Measurements from ENCODE around the gene IL16.
A peak's percentile ranks its signal among the peaks of the same experiment; 100 is the strongest.
"Not testable (repeated sequence)": the region's sequence is repeated elsewhere in the genome, so short reads cannot be mapped to it uniquely, and the experiment has no call there.

Gene IL16

DNA sequence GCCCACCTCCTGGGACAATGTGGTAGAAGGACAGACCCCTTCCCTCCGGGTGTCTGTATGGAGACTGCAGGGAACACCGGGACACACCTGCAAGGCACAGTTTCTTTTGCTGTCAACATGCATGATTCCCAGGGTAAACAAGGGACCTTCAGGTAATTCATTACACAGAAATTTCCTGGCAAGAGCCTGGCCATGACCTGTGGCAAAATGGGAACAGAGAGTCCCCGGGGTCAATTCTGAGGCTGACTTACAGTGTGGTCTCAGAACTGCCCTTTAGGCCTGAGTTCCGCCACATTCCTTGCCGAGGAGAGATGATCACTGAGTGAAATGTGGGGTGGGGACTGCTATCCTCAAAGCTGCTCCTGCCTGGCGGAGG lies 121.0 kb downstream of the IL16 start:
- DNase-seq = no peak

DNA sequence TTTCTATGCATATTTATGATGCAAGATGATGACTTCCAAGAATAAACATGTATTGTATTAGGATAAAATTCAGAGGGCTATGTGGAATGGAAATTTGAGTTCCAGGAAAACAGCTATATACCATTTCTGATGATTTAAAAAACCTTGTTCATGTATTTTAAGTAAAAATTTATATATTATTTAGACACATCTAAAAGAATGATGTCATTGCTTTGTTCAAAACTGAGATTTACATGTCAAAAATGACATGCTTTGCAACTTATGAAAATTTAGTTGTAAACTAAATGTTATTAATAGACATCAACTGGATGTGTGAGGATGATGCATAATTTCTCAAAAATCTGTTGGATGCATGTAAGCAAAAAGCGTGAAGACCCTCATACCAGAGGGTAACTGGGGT lies 125.0 kb downstream of the IL16 start:
- DNase-seq = no peak

DNA sequence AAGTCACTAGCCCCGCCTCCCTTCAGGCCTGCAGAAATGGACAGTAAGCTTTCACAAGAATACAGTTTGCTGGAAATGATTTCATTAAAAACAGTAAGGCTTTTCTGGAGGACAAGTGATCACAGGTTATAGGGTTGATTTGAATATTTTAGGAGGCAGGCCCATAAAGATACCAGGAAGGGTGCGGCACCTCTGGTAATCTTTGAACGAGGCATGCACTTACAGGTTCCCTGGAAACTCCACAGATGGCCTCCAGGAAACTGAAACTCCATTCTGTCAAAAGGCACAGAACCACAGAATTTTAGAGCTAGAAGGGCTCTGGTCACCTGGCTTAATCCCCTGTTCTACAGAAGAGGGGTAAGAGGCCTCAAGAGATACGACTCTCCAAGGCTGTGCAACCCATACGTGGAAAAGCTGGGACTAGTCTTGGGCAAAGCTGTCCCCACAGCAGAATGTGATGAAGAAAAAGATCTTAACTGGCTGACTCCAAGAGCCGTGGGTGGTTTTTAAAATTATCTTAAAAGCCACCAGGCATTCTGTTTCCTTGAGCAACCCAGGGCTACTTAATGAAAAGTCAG lies 126.1 kb downstream of the IL16 start:
- no peak for DNase-seq

DNA sequence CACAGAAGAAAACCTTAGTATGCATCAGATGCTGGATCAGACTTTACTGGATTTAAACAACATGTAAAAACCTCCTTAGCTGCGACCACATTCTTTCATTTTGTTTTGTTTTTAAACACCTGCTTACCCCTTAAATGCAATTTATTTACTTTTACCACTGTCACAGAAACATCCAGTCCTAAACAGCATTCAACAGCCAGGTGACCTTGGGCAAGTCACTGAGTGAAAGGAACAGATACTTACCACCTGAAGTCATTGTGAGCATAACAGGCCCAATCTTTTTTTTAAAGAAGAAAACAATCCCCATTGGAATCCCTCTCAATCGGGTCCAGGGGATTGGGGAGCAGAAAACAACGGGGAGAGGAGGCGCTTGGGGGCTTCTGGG lies 126.9 kb downstream of the IL16 start:
- DNase-seq = no peak

DNA sequence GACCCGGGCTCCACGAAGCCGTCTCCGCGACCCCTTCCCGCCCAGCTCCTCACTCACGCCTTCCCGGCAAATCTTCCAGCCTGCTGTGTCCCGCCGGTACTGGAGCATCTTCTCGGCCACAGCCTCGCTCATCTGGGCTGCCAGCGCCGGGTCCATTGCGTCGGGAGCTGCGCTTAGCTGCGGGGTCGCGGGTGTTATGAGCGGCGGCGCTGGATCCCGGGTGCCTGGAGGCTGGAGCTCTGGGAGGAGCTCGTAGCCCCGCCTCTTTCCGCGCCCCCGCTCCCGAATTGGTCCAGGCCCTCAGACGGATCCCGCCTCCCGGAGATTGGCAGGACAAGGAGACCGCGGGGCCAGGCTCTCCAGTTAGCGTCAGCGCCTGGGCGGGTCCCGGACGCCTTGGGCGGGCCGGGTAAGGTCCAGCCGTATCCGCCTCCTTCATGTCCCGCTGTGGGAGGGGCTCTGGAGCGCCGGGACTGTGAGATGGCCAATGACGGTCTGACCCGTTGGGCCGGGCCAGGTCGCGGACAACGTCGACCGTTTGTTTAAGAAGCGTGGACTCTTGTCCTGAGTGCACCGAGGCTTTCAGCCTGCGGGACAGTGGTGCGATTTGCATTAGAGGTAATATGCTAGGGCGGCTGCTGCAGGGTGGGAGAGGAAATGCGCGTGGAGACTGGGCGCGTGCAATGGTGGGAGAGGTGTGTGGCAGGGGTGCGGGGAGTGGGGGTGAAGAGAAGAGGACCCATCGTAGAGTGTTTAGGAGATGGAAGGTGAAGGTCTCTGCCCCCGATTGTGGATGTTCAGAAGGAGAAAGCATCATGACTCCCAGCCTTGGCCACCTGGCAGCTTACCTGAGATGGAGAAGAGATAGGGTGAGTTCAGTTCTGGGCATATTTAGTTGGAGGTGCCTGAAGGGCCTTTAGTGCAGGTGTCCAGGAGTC lies 127.5 kb downstream of the IL16 start, which contains the start of gene STARD5:
Gene STARD5, minus strand, starts transcription at position 198 of the 938 bp plus-strand sequence. Its CDS starts 42 bp downstream, at position 156.
- DNase-seq = peak; percentile 98

DNA sequence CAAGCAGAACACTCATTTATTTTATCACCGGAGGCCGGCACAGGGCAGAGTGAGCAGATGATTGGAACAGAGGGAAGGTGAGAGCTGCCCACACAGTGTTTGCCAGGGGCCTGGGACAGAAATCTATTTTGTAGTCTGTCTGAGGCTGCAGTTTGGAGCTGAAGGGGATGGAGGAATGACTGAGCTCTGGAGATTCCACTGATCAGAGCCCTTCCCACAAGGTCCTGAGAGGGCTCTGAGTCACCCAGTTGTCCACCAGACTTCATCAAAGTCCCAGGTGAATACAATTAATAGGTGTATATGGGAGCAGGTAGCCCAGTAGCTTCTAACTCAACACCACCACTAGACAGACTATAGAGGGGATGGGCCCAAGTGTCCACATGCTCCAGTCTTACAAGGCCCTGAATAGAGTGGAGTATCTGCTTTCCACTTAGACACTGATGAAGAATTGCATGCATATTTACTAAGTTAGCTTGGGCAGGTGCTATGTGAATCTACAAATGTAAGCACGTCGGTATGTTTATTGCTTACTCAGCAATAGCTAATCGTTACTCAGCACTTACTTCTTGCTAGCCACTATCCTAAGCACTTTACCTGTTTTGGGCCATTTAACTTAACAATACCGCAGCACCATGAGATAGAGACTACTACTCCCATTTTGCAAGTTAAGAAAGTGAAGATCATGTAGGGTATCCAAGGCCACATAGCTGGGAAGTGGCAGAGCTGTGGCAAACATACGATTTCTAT lies 130.0 kb downstream of the IL16 start:
- no peak for DNase-seq

DNA sequence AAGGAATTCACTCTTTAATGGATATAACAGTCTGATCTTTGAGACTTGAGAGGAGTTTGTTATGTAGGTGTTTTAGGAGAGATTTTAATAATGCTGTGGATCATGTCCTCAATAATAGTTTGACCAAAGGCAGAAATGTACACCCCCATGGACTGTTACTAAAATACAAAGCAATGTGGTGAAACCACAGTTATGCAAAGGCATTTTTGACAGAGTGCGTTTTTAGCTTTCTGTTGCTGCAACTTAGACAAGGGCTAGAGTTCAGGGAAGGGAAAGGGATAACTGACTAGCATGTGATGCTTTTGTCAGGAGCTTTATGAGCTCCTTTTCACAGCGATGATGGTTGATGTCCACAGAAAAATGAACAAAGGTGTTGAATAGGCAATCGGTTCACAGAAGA lies 130.8 kb downstream of the IL16 start:
- no peak for DNase-seq

DNA sequence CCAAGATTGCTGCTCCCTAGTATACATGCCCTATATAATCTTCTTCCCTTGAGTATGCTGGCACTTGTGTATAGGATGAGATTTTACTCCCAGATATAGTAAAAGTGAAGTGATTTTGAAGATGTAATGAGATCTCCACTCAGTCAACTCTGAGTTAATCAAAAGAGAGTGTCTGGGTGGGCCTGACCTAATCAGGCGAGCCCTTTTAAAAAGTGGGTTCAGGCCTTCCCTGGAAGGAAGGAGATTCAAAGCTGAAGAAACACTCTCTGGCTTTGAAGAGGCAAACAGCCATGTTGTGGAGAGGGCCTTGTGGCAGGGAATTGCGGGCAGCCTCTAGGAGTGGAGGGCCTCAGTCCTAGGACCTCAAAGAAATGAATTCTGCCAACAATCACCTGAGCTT lies 132.8 kb downstream of the IL16 start:
- DNase-seq = no peak

DNA sequence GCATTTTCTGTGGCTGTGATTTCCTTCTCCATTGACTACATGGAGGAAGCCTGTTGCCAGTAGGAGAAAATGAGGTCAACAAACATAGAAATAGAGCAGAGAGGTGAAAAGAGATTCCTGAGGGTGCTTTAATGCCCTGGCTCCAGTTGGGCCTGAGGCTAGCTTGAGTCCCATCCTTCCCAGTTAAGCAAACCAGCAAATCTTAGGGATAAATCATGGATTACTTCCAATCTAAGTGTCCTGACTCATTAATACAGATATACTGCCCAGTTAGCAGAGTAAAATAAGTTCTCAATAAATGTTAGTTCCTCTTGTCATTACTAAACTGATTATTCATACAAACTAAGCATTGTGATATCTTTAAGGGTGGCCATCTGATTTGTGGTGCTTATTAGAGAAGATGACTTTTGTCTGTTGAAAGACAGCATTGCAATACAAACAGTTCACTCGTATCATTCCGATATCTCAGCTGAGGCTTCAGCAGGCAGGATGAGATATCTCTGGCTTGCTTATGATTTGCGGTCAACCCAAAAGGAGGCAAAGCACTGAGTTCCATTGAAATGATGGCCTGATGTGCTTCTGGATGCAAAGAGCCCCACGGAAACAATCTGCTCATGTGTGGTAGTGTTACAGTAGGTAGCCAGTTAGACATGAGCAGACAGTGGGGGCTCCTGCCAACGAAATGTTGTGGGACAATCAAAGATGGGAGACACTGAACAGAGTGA lies 133.8 kb downstream of the IL16 start:
- no peak for DNase-seq

DNA sequence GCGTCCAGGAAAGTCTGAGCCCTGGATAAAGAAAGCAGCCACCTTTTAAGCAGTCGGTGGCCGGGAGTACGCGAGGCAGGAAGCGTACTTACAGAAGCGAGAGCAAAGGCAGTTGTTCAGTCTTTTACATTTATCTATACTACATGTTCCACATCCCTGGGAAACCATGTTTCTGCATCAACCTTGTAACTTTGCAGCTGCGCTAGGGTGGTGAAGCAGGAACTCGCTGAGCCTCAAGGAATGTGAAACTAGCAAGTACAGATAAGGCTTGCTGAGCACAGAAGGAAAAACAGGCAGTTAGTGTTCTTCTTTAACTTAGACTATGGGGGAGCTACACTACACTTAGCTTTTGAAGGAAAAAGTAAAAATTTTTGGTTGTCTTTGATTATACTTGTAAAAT lies 134.5 kb downstream of the IL16 start:
- DNase-seq = not testable (repeated sequence)

DNA sequence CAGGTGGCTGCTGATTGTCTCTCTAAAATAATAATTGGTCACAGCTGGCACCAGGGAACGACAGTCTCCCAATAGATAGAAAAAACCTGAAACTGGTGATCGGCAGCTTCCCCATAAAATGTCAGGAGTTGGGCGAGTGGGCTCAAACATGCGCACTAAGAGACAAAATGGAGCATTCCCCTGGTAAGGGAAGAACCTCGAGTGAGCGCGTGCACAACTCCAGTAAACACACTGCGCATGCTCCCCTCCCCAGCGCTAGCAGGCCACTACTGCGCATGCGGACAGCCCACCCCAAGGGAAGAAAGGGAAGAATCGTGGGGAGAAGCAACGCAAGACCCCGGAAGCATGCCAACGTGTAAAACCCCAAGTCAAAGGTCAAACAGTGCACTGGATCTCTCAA lies 134.9 kb downstream of the IL16 start:
- no peak for DNase-seq

DNA sequence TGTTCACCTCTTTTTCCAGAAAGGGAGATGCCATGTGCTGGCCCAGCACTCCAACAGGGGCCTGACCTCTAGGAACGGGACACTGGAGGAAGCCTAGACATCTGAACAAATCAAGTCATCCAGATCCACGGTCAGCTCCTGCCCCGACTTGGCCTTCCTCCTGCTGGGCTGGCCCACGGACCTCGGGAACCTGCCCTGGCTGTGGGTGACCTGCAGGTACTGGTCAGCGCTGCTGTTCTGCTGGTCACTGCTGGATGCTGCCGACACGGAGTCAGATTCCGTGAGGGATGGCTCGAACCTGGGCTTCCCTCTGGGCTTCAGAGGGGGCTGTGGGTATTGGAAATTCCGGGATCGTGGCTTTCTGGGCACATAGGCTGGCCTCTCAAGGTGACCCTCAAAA lies 135.6 kb downstream of the IL16 start:
- no peak for DNase-seq

DNA sequence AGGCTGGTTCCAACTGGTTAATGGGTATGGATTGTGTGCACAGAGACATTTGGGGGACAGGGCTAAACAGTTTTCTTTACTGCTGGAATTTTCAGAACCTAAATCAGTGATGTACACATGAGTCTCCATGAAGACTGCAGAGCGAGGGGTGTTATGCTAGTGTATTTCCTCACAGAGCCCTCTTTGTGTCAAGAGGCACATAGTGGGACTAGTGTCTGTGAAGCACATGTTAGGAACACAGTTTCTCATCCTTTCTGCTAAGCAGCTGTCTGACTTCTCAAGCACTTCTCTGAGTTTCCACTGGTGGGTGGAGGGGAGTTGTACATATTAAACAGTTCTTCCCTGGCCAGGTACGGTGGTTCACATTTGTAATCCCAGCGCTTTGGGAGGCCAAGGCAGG lies 136.7 kb downstream of the IL16 start:
- no peak for DNase-seq

DNA sequence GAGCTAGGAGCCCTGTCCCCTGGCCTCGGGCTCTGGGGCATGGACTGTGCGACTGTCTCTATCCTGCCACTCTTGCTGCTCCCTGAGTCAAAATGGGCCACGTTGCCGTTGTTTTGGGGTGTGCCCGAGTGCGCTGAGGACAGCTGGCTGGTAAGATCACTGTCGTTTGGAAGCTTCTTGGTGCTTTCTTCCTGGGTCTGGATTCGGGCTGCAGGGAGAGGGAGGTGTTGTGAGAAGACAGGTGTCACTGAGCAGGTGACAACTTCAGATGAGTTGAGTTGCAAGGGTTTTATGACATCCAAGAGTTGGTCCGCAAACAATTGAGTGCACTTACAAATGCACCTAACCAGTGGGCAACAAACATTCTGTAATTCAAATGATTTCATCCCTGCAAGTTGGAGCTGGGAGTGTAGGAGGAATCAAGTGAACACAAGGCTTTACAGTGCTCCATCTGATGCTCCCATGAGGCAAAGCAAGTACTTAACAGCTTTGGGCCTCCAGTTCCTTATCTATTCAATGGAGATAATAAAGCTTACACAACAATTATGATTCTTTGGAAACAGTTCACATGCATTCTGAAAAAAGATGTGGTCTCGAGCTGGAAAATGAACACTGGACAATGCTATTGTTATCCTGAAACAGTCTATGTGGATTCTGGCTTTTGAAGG lies 138.2 kb downstream of the IL16 start:
- DNase-seq = no peak

DNA sequence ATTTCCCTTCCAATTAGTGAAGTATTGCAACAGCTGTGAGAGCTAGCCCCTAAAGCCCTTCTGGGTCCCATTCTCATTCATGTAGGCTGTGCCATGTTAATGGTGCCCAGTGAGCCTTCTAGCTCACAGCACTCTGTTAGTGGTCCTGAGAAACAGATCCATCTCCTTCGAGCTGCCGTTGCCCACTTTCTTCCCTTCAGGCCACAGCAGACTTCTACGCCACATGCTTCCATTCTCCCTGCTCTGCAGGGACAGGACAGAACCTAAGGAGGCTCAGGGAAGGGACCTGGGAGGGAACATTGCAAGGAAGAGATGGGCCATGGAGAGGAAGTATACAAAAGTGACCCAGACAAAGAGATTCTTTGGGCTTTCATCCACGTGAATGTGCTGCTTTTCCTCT lies 139.0 kb downstream of the IL16 start:
- no peak for DNase-seq

DNA sequence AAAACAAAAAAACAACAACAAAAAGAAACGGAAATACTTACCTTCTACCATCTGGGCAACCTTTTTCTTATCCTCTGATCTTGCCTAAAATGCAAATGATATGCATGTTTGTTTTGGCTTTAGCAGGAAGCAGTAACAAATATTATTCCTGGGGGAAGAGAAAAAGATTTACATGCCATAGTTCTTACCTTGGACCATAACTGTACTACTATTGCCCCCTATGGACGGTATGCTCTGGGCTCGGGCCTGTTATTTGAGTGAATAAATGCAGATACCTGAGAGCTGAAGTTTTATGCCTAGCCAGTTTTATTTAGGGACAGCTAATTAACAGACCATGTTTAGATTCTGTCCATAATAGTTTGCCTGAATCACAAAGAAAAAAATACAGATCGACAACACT lies 139.9 kb downstream of the IL16 start:
- peak; percentile 30 for DNase-seq

DNA sequence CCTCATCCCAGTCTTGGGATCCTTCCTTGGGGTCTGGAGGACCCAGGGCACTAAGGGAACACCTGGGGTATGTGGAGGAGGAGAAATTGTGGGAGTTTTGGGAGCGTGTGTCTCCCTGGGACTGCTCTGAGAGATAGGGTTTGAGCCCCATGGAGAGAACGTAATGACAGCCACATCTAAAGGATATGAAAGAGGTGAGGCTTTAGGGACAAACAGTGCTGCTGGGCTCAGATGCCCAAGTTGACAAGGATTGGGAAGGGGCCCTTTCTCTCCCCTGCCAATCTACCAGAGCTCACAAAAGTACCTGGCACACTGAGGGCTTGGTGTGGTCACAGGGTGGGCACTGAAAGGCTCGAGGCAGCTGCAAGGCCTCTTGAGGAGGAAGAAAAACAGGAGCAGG lies 140.6 kb downstream of the IL16 start:
- DNase-seq = no peak

DNA sequence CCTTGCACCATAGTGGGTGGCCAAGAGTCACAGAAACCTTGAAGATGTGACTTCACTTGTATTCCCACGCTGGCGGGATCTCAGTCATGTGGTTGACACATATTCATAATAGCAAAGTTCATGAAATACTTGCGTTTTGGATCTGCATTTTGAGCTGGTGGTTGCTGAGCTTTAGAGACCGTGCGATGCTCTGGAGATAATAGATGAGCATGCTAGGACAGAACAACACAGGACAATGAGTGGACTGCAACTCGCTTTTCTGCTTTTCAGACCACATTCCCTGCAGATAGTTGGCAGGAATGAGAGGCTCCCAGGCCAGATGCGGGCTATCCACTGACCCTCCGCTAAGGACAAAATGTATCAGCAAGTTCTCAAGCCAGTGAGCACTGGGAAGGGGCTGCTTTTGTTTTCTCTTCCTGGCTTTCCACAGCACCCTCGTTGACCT lies 141.1 kb downstream of the IL16 start:
- DNase-seq = no peak

DNA sequence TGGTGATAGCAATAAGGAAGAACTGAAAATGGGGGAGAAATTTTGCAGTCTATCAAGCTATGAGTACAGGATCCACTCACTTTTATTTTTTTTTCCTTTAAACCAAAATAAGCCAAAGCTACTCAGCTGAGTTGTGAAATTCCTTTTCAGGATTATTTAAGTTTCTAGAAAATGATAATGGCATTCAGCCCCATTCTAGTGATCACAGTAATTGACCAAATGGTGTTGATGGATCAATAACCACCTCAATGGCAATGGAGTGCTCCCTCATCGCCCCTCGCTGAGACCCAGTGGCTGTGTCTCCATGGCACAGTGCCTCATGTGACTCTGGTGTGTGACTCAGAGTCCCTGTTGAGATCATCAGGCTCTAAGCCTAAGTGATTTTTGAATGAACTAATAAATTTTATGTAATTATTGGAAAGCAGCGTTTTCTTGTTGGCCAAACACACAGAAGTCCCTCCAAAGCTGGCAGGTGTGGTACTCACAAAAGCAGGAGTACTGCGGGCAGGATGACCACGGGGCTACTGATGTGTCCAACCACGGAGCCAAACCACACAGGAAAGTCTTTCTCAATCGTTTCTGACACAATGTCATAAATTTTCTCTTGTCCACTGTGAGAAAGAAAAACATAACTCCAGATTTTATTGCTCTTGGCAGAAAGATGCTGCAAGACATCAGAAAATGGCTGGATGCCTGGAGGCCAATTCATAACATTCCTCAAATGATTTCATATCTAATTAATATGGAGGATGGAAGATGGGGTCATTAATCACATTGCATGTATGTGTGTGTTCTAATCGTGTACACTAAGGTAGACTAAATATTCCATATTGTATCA lies 141.7 kb downstream of the IL16 start:
- no peak for DNase-seq

DNA sequence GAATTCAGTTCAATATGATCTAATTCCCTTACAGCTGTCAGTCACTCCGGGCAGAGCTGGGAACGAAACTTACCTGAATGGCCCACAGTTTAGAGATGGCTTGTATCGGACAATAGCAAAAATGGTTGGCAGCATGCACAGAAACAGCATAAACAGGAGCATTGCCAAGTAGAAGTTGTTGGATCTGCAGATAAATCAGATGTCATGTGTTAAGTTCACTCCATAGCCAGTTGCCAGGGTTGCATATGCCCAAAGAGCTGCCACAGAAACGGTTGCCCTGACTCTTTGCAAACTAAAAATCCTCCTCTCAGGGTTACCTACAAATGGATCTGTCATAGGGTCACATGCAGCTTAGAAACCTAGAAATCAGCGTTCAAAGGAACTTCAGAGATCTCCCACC lies 142.6 kb downstream of the IL16 start:
- DNase-seq = no peak

DNA sequence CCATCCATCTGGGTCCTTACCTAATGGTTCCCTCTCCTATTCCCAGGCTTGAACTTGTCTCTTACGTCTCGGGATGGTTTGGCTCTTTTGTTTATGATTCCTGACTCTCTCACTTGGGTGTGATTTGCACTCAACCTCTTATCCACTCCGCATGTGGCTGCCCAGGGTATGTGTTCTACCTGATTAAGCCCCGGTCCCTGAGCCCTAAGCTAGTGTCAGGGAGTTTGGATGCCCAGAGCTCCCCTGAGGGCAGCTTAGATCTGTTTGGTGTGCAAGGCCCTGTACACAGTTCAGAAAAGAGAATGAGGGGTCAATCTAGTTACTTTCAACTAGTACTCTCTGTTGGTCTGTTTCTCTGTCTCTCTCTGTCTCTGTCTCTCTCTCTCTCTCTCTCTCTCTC lies 143.2 kb downstream of the IL16 start:
- DNase-seq = no peak

DNA sequence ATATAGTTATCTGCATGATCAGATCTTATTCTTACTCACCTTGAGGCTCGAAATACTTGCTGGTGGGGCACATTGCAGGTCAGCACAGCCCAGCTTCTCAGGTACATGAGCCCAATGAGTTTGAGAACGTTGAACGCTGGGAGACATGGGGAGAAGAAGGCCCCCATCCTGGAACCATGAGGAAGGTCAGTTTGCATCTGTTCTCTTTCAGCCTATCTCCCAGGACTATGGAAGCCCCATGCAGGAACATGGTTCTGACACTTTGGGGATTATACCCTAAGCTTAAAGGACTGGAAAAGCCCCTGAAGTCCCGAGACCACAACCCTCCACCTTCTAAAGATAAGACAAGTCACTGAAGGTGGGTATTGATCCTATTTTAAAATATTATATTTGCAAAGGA lies 144.7 kb downstream of the IL16 start:
- no peak for DNase-seq
